Smooth muscle cell (in vitro differentiated cells): Measurements from ENCODE around the gene LRP11. TPM values are rescaled to one million over a fixed set of nuclear protein-coding genes. Genes with fewer than 3 reads are reported as not detected.
A peak's percentile ranks its signal among the peaks of the same experiment; 100 is the strongest.
"Not testable (repeated sequence)": the region's sequence is repeated elsewhere in the genome, so short reads cannot be mapped to it uniquely, and the experiment has no call there.

ENCODE experiments used
- DNase-seq: peaks from one replicate; lab custom pipeline; 2025; ENCODE audit not compliant: unreplicated experiment; lab: John Stamatoyannopoulos, UW
- H2AFZ ChIP-seq: fragments of 200-600 bp; sonication (generic); 2 replicates; pipeline ENCODE4 v1.6.0; 2016; ENCODE audit warnings: antibody characterized with exemption, low read depth, mild to moderate bottlenecking
- H3F3A ChIP-seq: fragments of 200-600 bp; sonication (generic); 2 replicates; pipeline ENCODE4 v1.6.0; 2017; ENCODE audit warnings: antibody characterized with exemption, low read depth
- H3K27ac ChIP-seq: fragments of 200-600 bp; sonication (generic); 2 replicates; pipeline ENCODE4 v1.5.1; 2016; ENCODE audit warnings: low read depth, mild to moderate bottlenecking
- H3K27me3 ChIP-seq: fragments of 200-600 bp; sonication (generic); 2 replicates; pipeline ENCODE4 v1.6.1; 2016; ENCODE audit warnings: low read depth, mild to moderate bottlenecking
- H3K36me3 ChIP-seq: fragments of 200-600 bp; sonication (generic); 2 replicates; pipeline ENCODE4 v1.5.1; 2016; ENCODE audit warnings: low read depth
- H3K4me1 ChIP-seq: fragments of 200-600 bp; sonication (generic); 2 replicates; pipeline ENCODE4 v1.5.1; 2016; ENCODE audit warnings: low read depth
- H3K4me2 ChIP-seq: fragments of 200-600 bp; sonication (generic); 2 replicates; pipeline ENCODE4 v1.6.0; 2016; ENCODE audit warnings: mild to moderate bottlenecking
- H3K4me3 ChIP-seq: fragments of 200-600 bp; sonication (generic); 2 replicates; pipeline ENCODE4 v1.5.1; 2016; ENCODE audit warnings: mild to moderate bottlenecking
- H3K79me2 ChIP-seq: fragments of 200-600 bp; sonication (generic); 2 replicates; pipeline ENCODE4 v1.6.0; 2016; ENCODE audit warnings: low read depth, mild to moderate bottlenecking
- H3K9ac ChIP-seq: fragments of 200-600 bp; sonication (generic); 2 replicates; pipeline ENCODE4 v1.6.0; 2016; ENCODE audit warnings: low read depth
- H3K9me3 ChIP-seq: fragments of 200-600 bp; sonication (generic); replicated peaks from 2 replicates; pipeline ENCODE4 v1.5.1; 2016; ENCODE audit warnings: low read depth
- H4K20me1 ChIP-seq: fragments of 200-600 bp; sonication (generic); 2 replicates; pipeline ENCODE4 v1.6.0; 2016; ENCODE audit warnings: low read depth
- CTCF ChIP-seq: fragments of 200-600 bp; sonication (generic); IDR thresholded peaks from 2 replicates; pipeline ENCODE4 v1.5.1; 2017; ENCODE audit warnings: borderline replicate concordance, mild to moderate bottlenecking, antibody characterized with exemption; ENCODE audit not compliant: insufficient read depth, poor library complexity, severe bottlenecking
- WGBS: methylation state at CpG from one replicate; pipeline ENCODE4 v1.1.7; 2016; ENCODE audit warnings: low lambda C conversion rate; 5-methylcytosine and 5-hydroxymethylcytosine counted together
- polyA plus RNA-seq: library from polyadenylated mRNA; unstranded; fragments of >200 nt; fragmentation: Nextera tagmentation; extraction: Ambion mirVana; gene quantifications from 2 replicates; pipeline ENCODE4 v1.2.1, GENCODE V29; 2016
- total RNA-seq: library from RNA; depleted of rRNA; stranded (reverse); fragments of >200 nt; gene quantifications from 2 replicates; pipeline ENCODE4 v1.2.3, GENCODE V29; 2014

The LRP11 gene
- total and polyA plus RNA-seq, 2 experiments from 2014 or later, result 69.5 to 75.3 TPM

GRCh38 chr6:149862922-149863697 is 1.0 kb downstream of the LRP11 start:
- H2AFZ ChIP-seq, result peak overlapping the region; percentile 73
- no peaks in the 10 kb centered on the region for H3F3A ChIP-seq
- H3K27me3 ChIP-seq, result no peaks in the 10 kb centered on the region
- no peak for TF ChIP-seq CTCF
- H3K79me2 ChIP-seq, result peaks cover 43% of the 10 kb centered on the region
- H3K36me3 ChIP-seq, result no peaks in the 10 kb centered on the region
- DNase-seq, result peak; percentile 50
- peak overlapping the region; percentile 84 for H3K9ac ChIP-seq
- H3K4me1 ChIP-seq, result peaks cover 15% of the 10 kb centered on the region
- no peaks in the 10 kb centered on the region for H3K9me3 ChIP-seq
- H3K4me3 ChIP-seq, result peak overlapping the region; percentile 82
- H3K27ac ChIP-seq, result peak overlapping the region; percentile 87
- H3K4me2 ChIP-seq, result peak overlapping the region; percentile 86
- 3% methylated on average over 65 of the region's 69 CpGs for WGBS
- H4K20me1 ChIP-seq, result peaks cover 11% of the 10 kb centered on the region

GRCh38 chr6:149862424-149862738 is 1.8 kb downstream of the LRP11 start:
- H3K9me3 ChIP-seq, H3F3A ChIP-seq, DNase-seq, H2AFZ ChIP-seq, H3K36me3 ChIP-seq, H3K27me3 ChIP-seq: not testable (repeated sequence)
- H3K79me2 ChIP-seq, result peaks cover 50% of the 10 kb centered on the region
- H3K9ac ChIP-seq, result peak overlapping the region; percentile 84
- 83% methylated on average over 8 of the region's 12 CpGs for WGBS
- H3K4me3 ChIP-seq, result peak overlapping the region; percentile 82
- H3K4me2 ChIP-seq, result peak overlapping the region; percentile 86
- H3K27ac ChIP-seq, result peak overlapping the region; percentile 87
- peaks cover 15% of the 10 kb centered on the region for H3K4me1 ChIP-seq
- H4K20me1 ChIP-seq, result peaks cover 11% of the 10 kb centered on the region

GRCh38 chr6:149861603-149862423 is 2.3 kb downstream of the LRP11 start:
- no peak overlapping the region for H2AFZ ChIP-seq
- peaks cover 11% of the 10 kb centered on the region for H4K20me1 ChIP-seq
- peaks cover 16% of the 10 kb centered on the region for H3K4me1 ChIP-seq
- H3K79me2 ChIP-seq, result peaks cover 52% of the 10 kb centered on the region
- no peaks in the 10 kb centered on the region for H3K27me3 ChIP-seq
- no peak for DNase-seq
- H3K27ac ChIP-seq, result peak overlapping the region; percentile 87
- no peaks in the 10 kb centered on the region for H3K9me3 ChIP-seq
- H3K9ac ChIP-seq, result peak overlapping the region; percentile 9
- H3K4me3 ChIP-seq, result peak overlapping the region; percentile 82
- peaks cover 3% of the 10 kb centered on the region for H3F3A ChIP-seq
- peak overlapping the region; percentile 86 for H3K4me2 ChIP-seq
- no peaks in the 10 kb centered on the region for H3K36me3 ChIP-seq
- 59% methylated on average over 14 of the region's 14 CpGs for WGBS
- no peak for TF ChIP-seq CTCF

GRCh38 chr6:149860834-149861602 is 3.1 kb downstream of the LRP11 start:
- Histone ChIP-seq H3K4me3 (no peak overlapping the region), H3K36me3 (no peaks in the 10 kb centered on the region), H3K79me2 (peaks cover 58% of the 10 kb centered on the region), H3K4me1 (peaks cover 24% of the 10 kb centered on the region), H3K27ac (peak overlapping the region; percentile 87), H3K9ac (peak overlapping the region; percentile 9), H3K9me3 (no peaks in the 10 kb centered on the region), H3K4me2 (peak overlapping the region; percentile 86), H3K27me3 (no peaks in the 10 kb centered on the region), H3F3A (peaks cover 8% of the 10 kb centered on the region), H4K20me1 (peaks cover 11% of the 10 kb centered on the region), H2AFZ (no peak overlapping the region)
- no peak for TF ChIP-seq CTCF
- DNase-seq, result no peak
- 87% methylated on average over 14 of the region's 14 CpGs for WGBS
